ENCODE data around the gene TMEM14C.

DNA sequence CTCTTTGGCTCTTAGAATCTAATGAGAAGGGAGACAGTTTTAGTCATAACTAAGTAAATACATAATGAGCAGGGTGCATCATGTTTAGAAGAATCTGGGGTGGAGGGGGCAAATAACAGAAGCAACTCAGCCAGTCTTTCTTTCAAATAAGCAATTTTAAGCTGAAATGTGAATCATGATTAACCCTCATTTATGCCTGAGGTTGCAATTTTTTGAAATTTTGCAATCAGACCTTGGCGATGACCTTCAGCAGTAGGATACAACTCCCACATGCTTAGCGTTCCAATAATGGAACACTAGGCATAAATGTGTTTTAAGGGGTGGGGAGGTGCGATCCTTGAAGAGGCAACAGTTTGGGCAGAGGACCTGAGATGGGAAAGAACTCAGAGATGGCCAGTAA is 55.4 kb downstream of the TMEM14C start:
- TF ChIP-seq, protein P1, sequence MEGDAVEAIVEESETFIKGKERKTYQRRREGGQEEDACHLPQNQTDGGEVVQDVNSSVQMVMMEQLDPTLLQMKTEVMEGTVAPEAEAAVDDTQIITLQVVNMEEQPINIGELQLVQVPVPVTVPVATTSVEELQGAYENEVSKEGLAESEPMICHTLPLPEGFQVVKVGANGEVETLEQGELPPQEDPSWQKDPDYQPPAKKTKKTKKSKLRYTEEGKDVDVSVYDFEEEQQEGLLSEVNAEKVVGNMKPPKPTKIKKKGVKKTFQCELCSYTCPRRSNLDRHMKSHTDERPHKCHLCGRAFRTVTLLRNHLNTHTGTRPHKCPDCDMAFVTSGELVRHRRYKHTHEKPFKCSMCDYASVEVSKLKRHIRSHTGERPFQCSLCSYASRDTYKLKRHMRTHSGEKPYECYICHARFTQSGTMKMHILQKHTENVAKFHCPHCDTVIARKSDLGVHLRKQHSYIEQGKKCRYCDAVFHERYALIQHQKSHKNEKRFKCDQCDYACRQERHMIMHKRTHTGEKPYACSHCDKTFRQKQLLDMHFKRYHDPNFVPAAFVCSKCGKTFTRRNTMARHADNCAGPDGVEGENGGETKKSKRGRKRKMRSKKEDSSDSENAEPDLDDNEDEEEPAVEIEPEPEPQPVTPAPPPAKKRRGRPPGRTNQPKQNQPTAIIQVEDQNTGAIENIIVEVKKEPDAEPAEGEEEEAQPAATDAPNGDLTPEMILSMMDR (IDR thresholded peaks at IDR 0.05; ENCODE audit: poor library complexity, severe bottlenecking), result no peak
- TF ChIP-seq SMC3 (conservative IDR thresholded peaks at IDR 0.05; ENCODE audit: poor library complexity) (no peak), POLR2AphosphoS5 (IDR thresholded peaks at IDR 0.05) (no peak), EZH2 (IDR thresholded peaks at IDR 0.05; ENCODE audit: borderline replicate concordance, insufficient read depth, low read length, poor library complexity, severe bottlenecking) (no peak), EP300 (conservative IDR thresholded peaks at IDR 0.05; ENCODE audit: poor library complexity, severe bottlenecking) (no peak), RAD21 (conservative IDR thresholded peaks at IDR 0.05) (no peak), TAF1 (IDR thresholded peaks at IDR 0.05; ENCODE audit: low read depth) (no peak)

All from neural cell (in vitro differentiated cells).